Dermis blood vessel endothelial cell (primary cell): ENCODE results near the gene ZNF605. TPM values are rescaled to one million over a fixed set of nuclear protein-coding genes. Genes with fewer than 3 reads are reported as not detected.
A peak's percentile ranks its signal among the peaks of the same experiment; 100 is the strongest.
"Not testable (repeated sequence)": the region's sequence is repeated elsewhere in the genome, so short reads cannot be mapped to it uniquely, and the experiment has no call there.

Source experiments
- DNase-seq: peaks from one replicate; pipeline ENCODE4 v3.0.0; 2010
- total RNA-seq: library from RNA; depleted of rRNA; stranded (reverse); fragments of >200 nt; gene quantifications from 2 replicates; pipeline ENCODE4 v1.2.3, GENCODE V29; 2014

ZNF605 gene
- total RNA-seq, 1 donor from 2014 or later = 8.2 TPM

- no peak for DNase-seq
Observed at GRCh38 chr12:132948146-132949066, 7.7 kb downstream of the ZNF605 start.

GRCh38 chr12:132946246-132946820 lies 9.8 kb downstream of the ZNF605 start:
- no peak for DNase-seq

- DNase-seq = no peak
Observed at GRCh38 chr12:132945806-132946205, 10.3 kb downstream of the ZNF605 start.

GRCh38 chr12:132942611-132943010 lies 13.5 kb downstream of the ZNF605 start:
- no peak for DNase-seq

GRCh38 chr12:132941336-132941954 lies 14.7 kb downstream of the ZNF605 start:
- no peak for DNase-seq

GRCh38 chr12:132940071-132940719 lies 15.9 kb downstream of the ZNF605 start:
- DNase-seq = no peak

GRCh38 chr12:132938807-132939206 lies 17.3 kb downstream of the ZNF605 start:
- DNase-seq = not testable (repeated sequence)

- DNase-seq = no peak
Observed at GRCh38 chr12:132937476-132937875, 18.6 kb downstream of the ZNF605 start.

- not testable (repeated sequence) for DNase-seq
Observed at GRCh38 chr12:132936921-132937320, 19.2 kb downstream of the ZNF605 start.

GRCh38 chr12:132936163-132936562 lies 19.9 kb downstream of the ZNF605 start:
- DNase-seq = no peak

- DNase-seq = no peak
Observed at GRCh38 chr12:132926415-132926833, 29.7 kb downstream of the ZNF605 start.

- no peak for DNase-seq
Observed at GRCh38 chr12:132925597-132926414, 30.3 kb downstream of the ZNF605 start.

GRCh38 chr12:132924356-132924755 lies 31.8 kb downstream of the ZNF605 start:
- no peak for DNase-seq

GRCh38 chr12:132923356-132923909 lies 32.7 kb downstream of the ZNF605 start:
- DNase-seq = no peak

GRCh38 chr12:132922676-132923075 lies 33.4 kb downstream of the ZNF605 start:
- no peak for DNase-seq

- no peak for DNase-seq
Observed at GRCh38 chr12:132921685-132922084, 34.4 kb downstream of the ZNF605 start.

- DNase-seq = no peak
Observed at GRCh38 chr12:132918680-132919079, 37.4 kb downstream of the ZNF605 start.

- no peak for DNase-seq
Observed at GRCh38 chr12:132909030-132909368, 47.1 kb downstream of the ZNF605 start.

- peak; percentile 97 for DNase-seq
Observed at GRCh38 chr12:132908145-132909029, 47.7 kb downstream of the ZNF605 start.

- DNase-seq = not testable (repeated sequence)
Observed at GRCh38 chr12:132907789-132908144, 48.3 kb downstream of the ZNF605 start.

GRCh38 chr12:132907216-132907615 lies 48.9 kb downstream of the ZNF605 start:
- DNase-seq = no peak
